ENCODE results near the gene NR6A1.

The NR6A1 gene

GRCh38 chr9:124795881-124796431 lies 24.8 kb upstream of the NR6A1 start:
- DNase-seq (ENCODE audit: low spot score), result no peak

GRCh38 chr9:124794902-124795491 lies 23.9 kb upstream of the NR6A1 start:
- no peak for DNase-seq (ENCODE audit: low spot score)

- peak; percentile 74 for DNase-seq (ENCODE audit: low spot score)
These were observed 22.0 kb upstream of the NR6A1 start for GRCh38 chr9:124793015-124793541.

GRCh38 chr9:124792257-124793014 lies 21.3 kb upstream of the NR6A1 start:
- no peak for DNase-seq (ENCODE audit: low spot score)

GRCh38 chr9:124790801-124791505 lies 19.8 kb upstream of the NR6A1 start:
- no peak for DNase-seq (ENCODE audit: low spot score)

GRCh38 chr9:124790301-124790700 lies 19.2 kb upstream of the NR6A1 start:
- DNase-seq (ENCODE audit: low spot score), result no peak

GRCh38 chr9:124789531-124789930 lies 18.4 kb upstream of the NR6A1 start:
- DNase-seq (ENCODE audit: low spot score), result no peak

- DNase-seq (ENCODE audit: low spot score), result no peak
These were observed 17.6 kb upstream of the NR6A1 start for GRCh38 chr9:124788542-124789217.

- no peak for DNase-seq (ENCODE audit: low spot score)
These were observed 15.9 kb upstream of the NR6A1 start for GRCh38 chr9:124786881-124787573.

- peak; percentile 76 for DNase-seq (ENCODE audit: low spot score)
These were observed 13.4 kb upstream of the NR6A1 start for GRCh38 chr9:124784509-124784908.

- no peak for DNase-seq (ENCODE audit: low spot score)
These were observed 12.7 kb upstream of the NR6A1 start for GRCh38 chr9:124783830-124784229.

GRCh38 chr9:124782661-124783574 lies 11.8 kb upstream of the NR6A1 start:
- no peak for DNase-seq (ENCODE audit: low spot score)

- no peak for DNase-seq (ENCODE audit: low spot score)
These were observed 11.0 kb upstream of the NR6A1 start for GRCh38 chr9:124781967-124782660.

GRCh38 chr9:124780757-124781151 lies 9.6 kb upstream of the NR6A1 start:
- DNase-seq (ENCODE audit: low spot score), result no peak

- peak; percentile 8 for DNase-seq (ENCODE audit: low spot score)
These were observed 9.1 kb upstream of the NR6A1 start for GRCh38 chr9:124780060-124780756.

- peak; percentile 78 for DNase-seq (ENCODE audit: low spot score)
These were observed 8.4 kb upstream of the NR6A1 start for GRCh38 chr9:124779368-124780059.

GRCh38 chr9:124778575-124779367 lies 7.7 kb upstream of the NR6A1 start:
- no peak for DNase-seq (ENCODE audit: low spot score)
